T-helper 1 cell treated with Interleukin-12 subunit alpha and Interleukin-12 subunit beta and Interleukin-4 antibody, amounts not matched to agents 30 μg/mL and 1 μg/mL, for 36 hours (primary cell): ENCODE data around the gene RNASET2.
"Not testable (repeated sequence)": the region's sequence is repeated elsewhere in the genome, so short reads cannot be mapped to it uniquely, and the experiment has no call there.

Source experiments
- H3K27ac Mint-ChIP-seq: one replicate; pipeline ENCODE4 v1.8.0; 2021; ENCODE audit warnings: mild to moderate bottlenecking, mixed read lengths
- H3K27me3 Mint-ChIP-seq: one replicate; pipeline ENCODE4 v1.8.0; 2021; ENCODE audit warnings: low read depth, mixed read lengths
- H3K36me3 Mint-ChIP-seq: one replicate; pipeline ENCODE4 v1.8.0; 2021; ENCODE audit warnings: low read depth, mixed read lengths
- H3K4me1 Mint-ChIP-seq: one replicate; pipeline ENCODE4 v1.8.0; 2021; ENCODE audit warnings: low read depth, mixed read lengths
- H3K4me3 Mint-ChIP-seq: one replicate; pipeline ENCODE4 v1.8.0; 2021; ENCODE audit warnings: mild to moderate bottlenecking, moderate library complexity, mixed read lengths
- H3K9me3 Mint-ChIP-seq: one replicate; pipeline ENCODE4 v1.8.0; 2021; ENCODE audit warnings: mixed read lengths

RNASET2 gene

DNA sequence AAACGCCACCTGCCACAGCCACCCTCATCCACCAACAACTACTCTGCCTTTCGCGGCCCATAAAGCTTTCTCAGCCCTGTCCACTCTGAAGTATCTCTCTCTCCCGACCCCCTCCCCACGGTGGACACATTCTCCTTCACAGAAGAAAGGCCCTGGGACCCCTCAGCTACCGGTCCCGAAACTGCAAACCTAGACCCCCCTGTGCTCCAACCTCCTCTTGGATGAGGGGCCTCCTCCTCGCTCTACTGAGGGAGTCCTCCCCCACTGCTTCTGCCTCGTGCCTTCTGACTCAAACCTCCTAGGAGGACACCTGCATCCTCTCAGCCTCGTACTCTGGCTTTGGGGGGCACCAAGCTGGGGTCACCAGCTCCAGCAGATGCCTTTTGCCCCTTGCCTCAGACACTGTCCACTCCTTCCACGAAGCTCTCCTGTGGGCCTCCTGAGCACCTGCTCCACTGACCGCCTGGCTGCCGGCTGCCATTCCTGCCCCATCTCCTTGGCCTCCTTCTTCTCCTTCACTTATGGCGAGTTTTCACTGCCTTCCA is 24.9 kb downstream of the RNASET2 start:
- H3K27me3 Mint-ChIP-seq: no peaks in the 10 kb centered on the region
- no peaks in the 10 kb centered on the region for H3K9me3 Mint-ChIP-seq
- peaks cover 17% of the 10 kb centered on the region for H3K4me1 Mint-ChIP-seq
- no peak overlapping the region for H3K4me3 Mint-ChIP-seq
- peak overlapping the region; percentile 57 for H3K27ac Mint-ChIP-seq
- peaks cover 65% of the 10 kb centered on the region for H3K36me3 Mint-ChIP-seq

DNA sequence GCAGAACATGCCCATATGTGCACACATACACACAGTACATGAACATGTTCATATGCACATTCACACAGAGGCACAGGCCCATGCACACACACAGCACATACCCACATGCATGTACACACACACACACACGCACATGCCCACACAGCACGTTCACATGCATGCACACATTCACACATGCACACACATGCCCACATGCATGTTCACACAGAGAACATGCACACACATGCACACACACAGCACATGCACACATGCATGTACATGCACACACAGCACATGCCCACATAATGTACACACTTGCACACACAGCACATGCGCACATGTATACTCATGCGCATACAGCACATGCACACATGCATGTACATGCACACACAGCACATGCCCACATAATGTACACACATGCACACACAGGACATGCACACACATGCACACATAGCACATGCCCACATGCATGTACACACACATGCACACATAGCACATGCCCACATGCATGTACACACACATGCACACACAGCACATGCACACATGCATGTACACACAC is 25.9 kb downstream of the RNASET2 start:
- Mint-ChIP-seq H3K4me3 (no peak overlapping the region), H3K4me1 (peaks cover 12% of the 10 kb centered on the region), H3K27ac (no peak overlapping the region), H3K9me3 (no peaks in the 10 kb centered on the region), H3K27me3 (no peaks in the 10 kb centered on the region), H3K36me3 (peaks cover 60% of the 10 kb centered on the region)

DNA sequence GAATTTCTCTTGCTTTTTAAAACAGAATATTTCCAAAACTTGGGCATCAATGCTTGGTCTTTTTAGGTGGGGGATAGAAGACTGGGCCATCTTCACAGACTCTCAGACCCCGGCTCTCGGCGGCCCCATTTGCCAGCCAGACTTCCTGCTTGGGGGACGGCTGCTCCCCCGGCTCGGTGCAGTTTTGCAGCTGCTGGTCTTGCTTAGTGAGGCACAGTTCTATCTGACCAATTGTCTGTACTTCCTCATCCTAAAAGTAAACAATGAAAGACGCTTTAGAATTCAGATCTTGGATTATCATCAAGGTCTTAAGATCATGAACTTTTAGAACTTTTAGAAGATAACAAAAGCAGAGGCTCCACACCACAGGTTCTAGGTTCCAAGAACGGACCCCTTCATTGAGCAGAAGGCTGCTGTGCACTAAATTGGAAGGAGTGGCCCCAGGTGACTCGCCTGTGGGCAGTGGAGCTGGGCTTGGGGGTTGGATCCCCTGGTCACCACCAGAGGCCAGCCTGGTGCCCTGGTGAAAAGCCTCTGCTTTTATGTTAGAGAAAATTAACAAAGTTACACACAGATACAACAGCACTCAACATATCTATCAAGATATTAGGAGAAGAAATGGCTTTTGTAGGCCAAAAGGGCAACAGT is 26.7 kb downstream of the RNASET2 start:
- no peaks in the 10 kb centered on the region for H3K27me3 Mint-ChIP-seq
- H3K4me1 Mint-ChIP-seq: peaks cover 12% of the 10 kb centered on the region
- H3K27ac Mint-ChIP-seq: no peak overlapping the region
- peaks cover 60% of the 10 kb centered on the region for H3K36me3 Mint-ChIP-seq
- no peaks in the 10 kb centered on the region for H3K9me3 Mint-ChIP-seq
- no peak overlapping the region for H3K4me3 Mint-ChIP-seq

DNA sequence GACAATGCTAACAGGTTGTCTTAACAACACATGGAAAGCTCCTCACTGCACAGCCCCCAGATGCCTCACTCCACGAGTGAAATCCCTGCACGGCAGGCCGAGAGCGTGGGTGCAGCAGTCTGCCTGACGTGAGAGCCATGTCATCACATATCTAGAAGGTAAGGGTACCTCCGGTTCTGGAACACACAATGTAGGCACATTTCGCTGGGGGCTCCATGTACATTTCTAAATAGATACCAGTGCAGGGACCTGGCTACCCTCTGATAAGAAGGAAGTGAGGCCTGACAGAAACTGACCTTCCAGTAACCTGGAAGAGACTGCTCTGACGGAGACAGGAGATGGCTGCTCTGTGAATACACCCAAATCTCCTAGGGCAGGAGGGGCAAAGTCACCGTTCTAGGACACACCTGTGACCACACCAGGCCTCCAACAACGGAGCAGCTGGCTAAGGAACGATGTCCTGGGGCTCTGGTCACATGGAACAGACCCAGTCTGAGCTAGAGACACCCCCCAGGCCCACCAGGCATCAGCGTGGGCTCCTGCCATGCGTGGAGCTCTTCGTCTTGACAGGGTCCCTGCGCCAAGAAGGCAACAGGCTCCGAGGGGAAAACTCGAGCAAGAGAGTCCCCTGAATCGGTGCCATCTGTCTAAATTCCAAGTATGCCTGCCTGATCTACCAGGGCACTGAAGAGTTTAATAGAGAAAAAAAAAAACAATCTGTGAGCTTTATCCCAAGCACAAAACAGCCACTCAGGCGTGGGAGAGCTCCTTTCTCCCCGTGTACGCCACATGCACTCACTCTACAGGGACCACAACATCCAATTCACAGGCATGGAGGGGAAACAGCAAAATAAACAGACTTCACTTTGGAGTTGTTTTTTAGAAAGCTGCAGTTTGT is 27.5 kb downstream of the RNASET2 start:
- no peak overlapping the region for H3K27ac Mint-ChIP-seq
- H3K36me3 Mint-ChIP-seq: peaks cover 55% of the 10 kb centered on the region
- no peaks in the 10 kb centered on the region for H3K27me3 Mint-ChIP-seq
- H3K4me3 Mint-ChIP-seq: no peak overlapping the region
- peaks cover 12% of the 10 kb centered on the region for H3K4me1 Mint-ChIP-seq
- no peaks in the 10 kb centered on the region for H3K9me3 Mint-ChIP-seq

DNA sequence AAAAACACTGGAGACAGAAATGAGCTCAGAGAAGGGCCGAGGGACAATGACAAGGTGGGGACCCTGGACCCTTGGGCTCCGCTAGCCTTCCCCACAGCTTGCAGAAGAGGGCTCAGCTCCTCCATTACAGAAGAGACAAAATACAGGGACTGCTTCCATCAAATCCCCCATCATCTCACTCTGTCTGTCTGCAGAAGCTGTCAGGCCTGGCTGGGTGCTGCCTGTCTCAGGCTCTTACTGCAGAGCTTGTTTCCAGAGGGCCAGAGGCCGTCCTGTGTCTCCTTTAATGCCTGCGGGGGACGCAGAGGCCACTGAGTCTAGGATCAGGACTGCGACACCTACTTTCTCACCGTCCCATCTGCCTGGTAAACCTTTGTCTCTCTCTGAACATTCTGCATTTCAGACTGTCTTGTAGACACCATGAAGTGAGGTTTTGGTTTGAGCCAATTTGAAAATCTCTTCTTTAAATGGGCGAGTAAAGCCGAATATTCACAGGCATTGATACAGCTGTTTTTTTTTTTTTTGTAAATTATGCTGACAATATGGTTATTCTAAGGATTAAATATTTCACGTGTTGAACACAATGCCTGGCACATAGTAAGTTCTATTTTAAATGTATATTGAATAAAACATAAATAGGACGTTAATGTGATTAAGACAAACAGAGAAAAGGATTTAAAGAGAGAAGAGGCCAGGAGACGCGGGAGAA is 28.3 kb downstream of the RNASET2 start:
- Mint-ChIP-seq H3K36me3 (peaks cover 51% of the 10 kb centered on the region), H3K9me3 (no peaks in the 10 kb centered on the region), H3K27ac (no peak overlapping the region), H3K27me3 (no peaks in the 10 kb centered on the region), H3K4me3 (no peak overlapping the region), H3K4me1 (peaks cover 12% of the 10 kb centered on the region)

DNA sequence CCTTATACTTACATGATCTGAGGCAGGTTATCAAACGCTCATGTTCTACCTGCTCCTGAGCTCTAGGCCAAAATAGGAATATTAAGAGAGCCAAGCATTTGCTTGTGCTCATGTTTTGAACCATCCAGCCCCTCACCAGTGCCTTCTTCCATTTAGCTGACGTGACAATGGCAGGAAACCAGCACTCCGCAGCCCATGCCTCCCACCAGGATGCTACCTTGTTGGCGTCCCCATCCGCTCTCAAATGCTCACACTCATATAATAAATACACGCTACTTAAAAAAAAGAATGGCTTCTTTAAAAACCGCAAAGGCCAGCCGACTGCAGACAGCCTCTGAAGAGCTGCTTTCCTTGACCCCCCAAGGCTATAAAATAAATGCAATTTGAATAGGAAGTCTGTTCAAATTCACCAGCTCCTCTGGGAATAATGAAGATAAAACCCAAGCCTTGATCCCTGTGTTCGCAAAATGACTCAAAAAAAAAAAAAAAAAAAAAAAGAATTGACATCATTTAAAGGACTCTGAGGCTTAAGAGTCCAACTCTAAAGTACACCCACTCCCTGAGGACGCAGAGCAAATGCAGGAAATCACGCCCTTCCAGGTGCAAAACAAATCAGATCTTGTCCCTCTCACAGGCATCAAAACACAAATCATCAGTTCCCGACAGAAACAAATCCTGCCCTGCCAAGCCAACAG is 29.0 kb downstream of the RNASET2 start:
- Mint-ChIP-seq H3K4me1 (peaks cover 12% of the 10 kb centered on the region), H3K27ac (no peak overlapping the region), H3K36me3 (peaks cover 44% of the 10 kb centered on the region), H3K4me3 (no peak overlapping the region), H3K9me3 (no peaks in the 10 kb centered on the region), H3K27me3 (no peaks in the 10 kb centered on the region)

DNA sequence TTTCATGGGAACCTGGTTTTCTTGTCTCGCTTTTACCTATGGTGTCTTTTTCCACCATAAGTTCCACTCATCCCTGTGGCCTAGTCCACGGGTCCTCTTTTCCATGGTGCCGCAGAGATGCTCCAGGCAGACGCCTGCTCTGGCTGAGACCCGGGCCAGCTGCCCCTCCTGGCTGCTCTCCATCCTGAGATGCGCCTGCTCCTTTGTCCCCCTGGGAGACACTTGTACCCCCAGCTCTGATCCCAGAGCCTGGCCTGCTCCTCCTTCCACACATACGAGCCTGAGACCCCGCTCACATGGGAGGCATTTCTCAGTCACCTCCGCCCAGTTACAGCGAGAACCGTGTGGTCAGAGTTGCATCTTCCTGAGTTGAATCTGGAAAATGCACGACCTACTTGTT is 29.6 kb downstream of the RNASET2 start:
- H3K9me3 Mint-ChIP-seq: no peaks in the 10 kb centered on the region
- no peak overlapping the region for H3K4me3 Mint-ChIP-seq
- H3K27me3 Mint-ChIP-seq: no peaks in the 10 kb centered on the region
- no peak overlapping the region for H3K27ac Mint-ChIP-seq
- H3K4me1 Mint-ChIP-seq: peaks cover 8% of the 10 kb centered on the region
- H3K36me3 Mint-ChIP-seq: peaks cover 40% of the 10 kb centered on the region

DNA sequence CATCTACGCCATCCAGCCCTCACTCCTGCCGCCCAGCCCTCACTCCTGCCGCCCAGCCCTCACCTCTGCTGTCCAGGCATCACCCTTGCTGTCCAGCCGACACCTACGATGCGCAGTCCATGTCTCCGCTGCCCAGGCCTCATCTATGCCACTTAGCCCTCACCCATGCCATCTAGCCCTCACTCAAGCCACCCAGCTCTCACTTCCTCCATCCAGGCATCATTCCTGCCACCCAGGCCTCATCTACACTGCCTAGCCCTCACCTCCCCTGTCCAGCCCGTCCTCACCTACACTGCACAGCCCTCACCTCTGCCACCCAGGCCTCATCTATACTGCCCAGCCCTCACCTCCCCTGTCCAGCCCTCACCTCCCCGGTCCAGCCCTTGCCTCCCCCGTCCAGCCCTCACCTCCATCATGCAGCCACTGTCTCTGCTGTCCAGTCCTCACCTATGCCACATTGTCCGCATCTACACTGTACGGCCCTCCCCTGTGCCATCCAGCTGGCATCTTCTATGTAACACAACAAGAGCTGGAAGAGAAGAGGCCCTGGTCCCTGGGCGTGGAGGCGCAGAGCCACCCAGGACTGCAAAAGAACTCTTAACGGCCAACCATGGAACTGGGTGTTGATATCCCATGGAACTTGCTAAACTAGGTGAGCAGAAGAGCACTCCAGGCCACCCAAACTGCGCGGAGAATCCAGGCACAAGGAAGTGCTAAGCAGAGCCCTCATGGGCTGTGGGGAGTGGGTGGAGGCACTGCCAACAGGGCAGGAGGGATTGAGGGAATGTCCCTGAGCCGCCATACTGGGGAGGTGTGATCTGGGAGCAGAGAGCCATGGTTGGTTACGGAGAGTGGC is 31.0 kb downstream of the RNASET2 start:
- no peak overlapping the region for H3K27ac Mint-ChIP-seq

DNA sequence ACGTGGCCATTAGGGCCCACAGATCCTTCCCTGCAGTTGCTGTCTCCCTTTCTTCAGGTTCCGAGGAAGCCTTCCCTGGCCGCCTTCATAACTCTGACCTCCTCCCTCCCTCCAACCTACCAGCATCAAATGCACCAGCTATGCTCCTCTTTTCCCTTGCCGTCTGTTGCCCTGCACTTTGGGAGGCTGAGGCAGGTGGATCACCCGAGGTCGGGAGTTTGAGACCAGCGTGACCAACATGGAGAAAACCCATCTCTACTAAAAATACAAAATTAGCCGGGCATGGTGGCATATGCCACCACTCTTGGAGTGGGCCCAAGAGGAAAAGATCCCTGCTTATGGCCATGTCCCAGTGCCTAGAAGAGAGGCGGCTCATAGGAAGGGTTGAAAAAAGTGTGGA is 31.8 kb downstream of the RNASET2 start:
- Mint-ChIP-seq H3K4me1 (peaks cover 2% of the 10 kb centered on the region), H3K9me3 (no peaks in the 10 kb centered on the region), H3K27me3 (no peaks in the 10 kb centered on the region), H3K4me3 (no peak overlapping the region), H3K36me3 (peaks cover 24% of the 10 kb centered on the region), H3K27ac (no peak overlapping the region)

More for the DNA sequence above, 31.0 kb downstream of the RNASET2 start:
- Mint-ChIP-seq H3K4me3 (no peak overlapping the region), H3K9me3 (no peaks in the 10 kb centered on the region), H3K36me3 (peaks cover 32% of the 10 kb centered on the region), H3K27me3 (no peaks in the 10 kb centered on the region), H3K4me1 (peaks cover 4% of the 10 kb centered on the region)

DNA sequence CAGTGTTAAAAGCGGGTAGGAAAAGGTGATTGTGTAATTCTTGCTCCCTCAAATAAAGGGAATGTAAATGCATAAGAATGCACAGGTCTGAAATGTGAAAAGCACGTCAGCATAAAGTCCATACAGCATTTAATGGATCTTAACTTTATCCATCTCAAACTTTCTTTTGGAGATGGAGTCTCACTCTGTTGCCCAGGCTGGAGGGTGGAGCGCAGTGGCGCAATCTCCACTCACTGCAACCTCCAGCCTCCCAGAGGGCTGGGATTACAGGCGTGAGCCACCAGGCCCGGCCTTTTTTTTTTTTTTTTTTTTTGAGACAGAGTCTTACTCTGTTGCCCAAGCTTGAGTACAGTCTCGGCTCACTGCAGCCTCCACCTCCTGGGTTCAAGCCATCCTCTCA is 33.4 kb downstream of the RNASET2 start:
- Mint-ChIP-seq H3K4me1 (peaks cover 2% of the 10 kb centered on the region), H3K27ac (no peak overlapping the region), H3K36me3 (peaks cover 13% of the 10 kb centered on the region), H3K9me3 (no peaks in the 10 kb centered on the region), H3K27me3 (no peaks in the 10 kb centered on the region), H3K4me3 (no peak overlapping the region)

DNA sequence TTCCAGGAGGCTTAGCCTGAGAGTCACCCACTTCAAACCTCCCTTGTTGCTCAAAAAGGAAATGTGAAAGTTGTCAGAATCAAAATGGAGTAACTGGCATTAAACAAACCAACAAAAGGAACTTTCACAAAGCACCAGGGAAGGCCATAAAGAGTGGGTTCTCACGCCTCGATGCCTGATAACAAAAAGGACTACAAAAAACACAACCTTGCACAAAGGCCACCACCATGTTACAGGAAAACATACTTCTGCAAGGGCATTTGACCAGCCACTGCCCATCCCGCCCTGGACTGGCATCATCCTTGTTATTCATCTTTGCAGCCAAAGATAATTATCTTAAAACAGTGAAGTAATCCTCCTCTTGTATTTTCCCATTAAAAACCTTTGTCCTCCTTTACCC is 34.8 kb downstream of the RNASET2 start:
- H3K36me3 Mint-ChIP-seq: peaks cover 6% of the 10 kb centered on the region
- no peak overlapping the region for H3K27ac Mint-ChIP-seq
- no peaks in the 10 kb centered on the region for H3K9me3 Mint-ChIP-seq
- no peaks in the 10 kb centered on the region for H3K4me1 Mint-ChIP-seq
- H3K27me3 Mint-ChIP-seq: no peaks in the 10 kb centered on the region
- H3K4me3 Mint-ChIP-seq: no peak overlapping the region

DNA sequence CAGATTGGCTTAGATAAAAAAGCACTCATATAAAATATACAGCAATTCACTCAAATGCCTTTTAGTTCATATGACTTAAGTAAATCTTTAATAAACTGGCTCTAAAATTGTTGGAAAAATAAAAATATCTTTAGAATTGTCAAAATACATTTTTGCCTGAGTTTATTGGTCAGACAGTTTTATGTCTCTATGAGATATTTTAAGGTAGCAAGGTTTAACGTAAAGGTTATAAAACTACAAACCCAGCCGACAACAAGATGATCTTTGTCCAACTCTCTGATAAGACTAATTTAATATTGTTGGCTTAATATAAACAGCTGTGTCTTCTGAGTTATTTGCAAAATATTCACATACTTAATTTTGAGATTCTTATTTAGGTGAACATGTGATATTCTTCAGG is 39.5 kb downstream of the RNASET2 start:
- Mint-ChIP-seq H3K27me3 (no peaks in the 10 kb centered on the region), H3K4me1 (no peaks in the 10 kb centered on the region), H3K36me3 (peaks cover 9% of the 10 kb centered on the region), H3K9me3 (peaks cover 6% of the 10 kb centered on the region), H3K27ac (no peak overlapping the region), H3K4me3 (no peak overlapping the region)

DNA sequence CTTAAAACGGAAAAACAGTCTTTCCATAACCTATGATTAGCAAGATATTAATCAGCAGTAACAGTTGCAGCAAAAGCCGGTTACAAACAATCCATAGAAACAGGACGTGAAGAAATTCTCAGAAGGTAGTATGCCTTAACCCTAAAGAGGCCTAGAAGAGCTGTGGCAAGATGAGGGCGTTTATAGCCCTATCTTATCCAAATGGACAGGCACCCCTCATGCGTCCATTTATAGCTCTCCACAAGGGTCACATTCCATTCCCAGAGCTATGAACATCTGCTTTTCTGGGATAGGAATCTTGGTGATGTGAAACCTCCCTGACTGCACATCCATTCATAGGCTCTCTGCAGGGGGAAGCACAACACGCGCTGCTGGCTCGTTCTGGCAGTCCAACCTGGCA is 40.9 kb downstream of the RNASET2 start:
- not testable (repeated sequence) for H3K9me3 Mint-ChIP-seq, H3K4me3 Mint-ChIP-seq, H3K27ac Mint-ChIP-seq, H3K27me3 Mint-ChIP-seq
- H3K4me1 Mint-ChIP-seq: peaks cover 10% of the 10 kb centered on the region
- peaks cover 14% of the 10 kb centered on the region for H3K36me3 Mint-ChIP-seq
